ENCODE data around the gene COG4.

Gene COG4

DNA sequence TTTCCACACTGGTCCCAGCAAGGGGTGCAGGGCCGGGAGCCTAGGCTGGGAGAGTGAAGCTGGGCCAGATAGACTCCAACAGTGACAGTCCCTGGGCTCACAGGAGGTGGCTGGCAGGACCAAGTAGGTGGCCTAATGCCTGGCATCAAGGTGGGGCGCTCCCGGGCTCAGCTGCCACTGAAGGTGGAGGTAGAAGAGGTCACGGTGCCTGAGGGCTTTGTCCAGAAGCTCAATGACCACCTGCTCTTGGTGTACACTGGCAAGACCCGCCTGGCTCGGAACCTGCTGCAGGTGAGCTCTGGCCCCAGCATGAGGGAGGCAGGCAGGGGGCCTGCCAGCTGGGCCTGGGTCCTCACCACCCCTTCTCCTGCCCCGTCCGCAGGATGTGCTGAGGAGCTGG, 45.2 kb downstream of the COG4 start:
- no peak for DNase-seq

- DNase-seq: peak; percentile 53 to 56
Observed at GRCh38 chr16:70476272-70477020, 46.9 kb downstream of the COG4 start.

DNA sequence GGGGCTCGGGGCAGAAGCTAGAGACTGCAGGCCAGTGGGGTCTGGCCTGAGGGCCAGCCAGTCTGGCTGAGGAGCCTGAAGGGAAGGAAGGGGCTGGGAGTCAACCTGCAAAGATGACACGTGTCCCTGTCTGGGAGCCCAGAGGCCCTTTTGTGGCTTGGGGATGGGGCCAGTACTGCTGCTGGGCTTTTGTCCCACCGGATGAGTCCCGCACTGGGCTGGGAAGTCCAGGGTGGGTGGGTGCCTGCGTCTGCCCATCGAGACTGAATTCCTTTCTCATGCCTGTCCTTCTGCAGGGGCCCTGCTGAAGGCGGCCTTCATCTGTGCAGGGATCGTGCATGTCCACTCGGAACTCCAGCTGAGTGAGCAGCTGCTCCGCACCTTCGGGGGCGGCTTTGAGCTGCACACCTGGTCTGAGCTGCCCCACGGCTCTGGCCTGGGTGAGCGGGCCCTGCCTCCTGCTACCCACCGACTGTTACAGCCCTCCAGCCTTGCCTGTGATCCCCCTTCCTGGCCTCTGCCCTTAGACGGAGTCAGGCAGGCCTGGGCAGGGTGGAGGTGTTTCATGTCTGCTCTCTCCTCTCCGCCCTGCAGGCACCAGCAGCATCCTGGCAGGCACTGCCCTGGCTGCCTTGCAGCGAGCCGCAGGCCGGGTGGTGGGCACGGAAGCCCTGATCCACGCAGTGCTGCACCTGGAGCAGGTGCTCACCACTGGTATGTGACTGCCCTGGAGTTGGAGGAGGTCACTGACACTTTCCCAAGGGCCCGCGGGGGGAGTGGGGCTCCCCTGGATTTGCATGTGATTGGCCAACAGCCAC, 48.1 kb downstream of the COG4 start:
- no peak for DNase-seq

DNA sequence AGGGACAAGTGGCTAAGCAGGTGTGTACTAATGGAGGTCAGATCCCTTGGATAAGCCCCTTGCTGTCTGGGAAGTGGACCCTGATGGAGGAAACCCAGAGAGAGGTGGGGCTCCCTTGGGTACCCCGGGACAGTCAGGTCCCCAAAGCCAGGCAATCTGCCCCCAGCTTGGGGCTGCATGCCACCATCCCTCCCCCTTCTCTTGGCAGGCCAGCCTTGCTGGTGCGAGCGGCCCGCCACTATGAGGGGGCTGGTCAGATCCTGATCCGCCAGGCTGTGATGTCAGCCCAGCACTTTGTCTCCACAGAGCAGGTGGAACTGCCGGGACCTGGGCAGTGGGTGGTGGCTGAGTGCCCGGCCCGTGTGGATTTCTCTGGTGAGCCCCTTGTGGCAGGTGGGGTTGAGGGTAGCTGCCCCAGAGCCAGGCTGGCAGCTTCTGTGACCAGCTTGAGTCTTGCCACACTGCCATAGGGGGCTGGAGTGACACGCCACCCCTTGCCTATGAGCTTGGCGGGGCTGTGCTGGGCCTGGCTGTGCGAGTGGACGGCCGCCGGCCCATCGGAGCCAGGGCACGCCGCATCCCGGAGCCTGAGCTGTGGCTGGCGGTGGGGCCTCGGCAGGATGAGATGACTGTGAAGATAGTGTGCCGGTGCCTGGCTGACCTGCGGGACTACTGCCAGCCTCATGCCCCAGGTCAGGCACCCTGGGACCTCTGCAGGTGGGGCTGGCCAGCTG, 48.9 kb downstream of the COG4 start:
- DNase-seq: no peak

- DNase-seq: no peak
Observed at GRCh38 chr16:70473446-70474319, 49.7 kb downstream of the COG4 start.

DNA sequence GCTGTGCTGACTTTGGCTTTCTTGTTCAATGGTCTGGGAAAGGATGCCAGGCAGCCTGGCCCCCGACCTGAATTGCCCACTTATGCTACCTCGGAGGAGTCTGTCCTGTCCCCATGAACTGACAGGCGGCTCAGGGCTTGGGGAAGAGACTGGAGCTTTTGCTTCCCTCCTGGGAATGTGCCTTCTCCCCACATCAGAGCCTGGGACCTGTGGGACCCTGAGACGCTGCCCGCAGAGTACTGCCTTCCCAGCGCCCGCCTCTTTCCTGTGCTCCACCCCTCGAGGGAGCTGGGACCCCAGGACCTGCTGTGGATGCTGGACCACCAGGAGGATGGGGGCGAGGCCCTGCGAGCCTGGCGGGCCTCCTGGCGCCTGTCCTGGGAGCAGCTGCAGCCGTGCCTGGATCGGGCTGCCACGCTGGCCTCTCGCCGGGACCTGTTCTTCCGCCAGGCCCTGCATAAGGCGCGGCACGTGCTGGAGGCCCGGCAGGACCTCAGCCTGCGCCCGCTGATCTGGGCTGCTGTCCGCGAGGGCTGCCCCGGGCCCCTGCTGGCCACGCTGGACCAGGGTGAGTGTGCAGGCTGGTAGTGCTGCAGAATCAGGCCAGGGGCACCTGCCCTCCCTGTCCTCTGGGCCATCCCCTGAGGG, 50.4 kb downstream of the COG4 start:
- DNase-seq: no peak

- no peak for DNase-seq
Observed at GRCh38 chr16:70470927-70471341, 52.4 kb downstream of the COG4 start.

DNA sequence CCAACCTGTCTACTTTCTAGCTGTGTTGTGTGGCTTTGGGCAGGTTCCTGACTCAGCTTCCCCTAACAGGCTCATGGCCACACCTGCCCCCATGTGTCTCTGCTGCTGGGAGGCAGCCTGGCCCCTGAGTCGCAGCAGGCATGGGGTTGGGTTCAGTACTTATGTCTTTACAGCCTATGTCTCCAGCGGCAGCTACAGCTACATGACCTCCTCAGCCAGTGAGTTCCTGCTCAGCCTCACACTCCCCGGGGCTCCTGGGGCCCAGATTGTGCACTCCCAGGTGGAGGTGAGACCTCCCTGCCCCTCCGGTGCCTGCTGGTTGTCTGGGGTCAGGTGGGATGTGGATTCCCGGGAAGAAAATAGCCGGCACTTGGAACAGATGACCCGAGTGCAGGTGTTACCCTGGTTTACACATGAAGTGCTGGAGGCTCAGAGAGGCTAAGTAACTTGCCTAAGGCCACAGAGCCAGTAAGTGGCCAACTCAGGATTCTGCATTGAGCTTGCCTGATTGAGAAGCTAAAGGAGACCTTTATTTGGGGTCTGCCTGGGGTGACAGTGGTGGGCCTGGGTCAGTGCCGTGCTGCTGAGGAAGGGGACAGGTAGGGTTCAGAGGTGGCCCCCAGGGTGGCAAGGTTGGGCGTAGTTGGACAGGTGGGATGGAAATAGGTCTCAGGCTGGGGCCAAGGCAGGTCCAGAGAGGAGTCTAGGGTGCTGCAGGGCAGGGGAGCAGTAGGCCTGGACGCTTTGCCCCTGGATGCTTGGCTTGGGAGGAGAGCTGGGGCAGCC, 53.0 kb downstream of the COG4 start:
- DNase-seq: no peak

- DNase-seq: no peak
Observed at GRCh38 chr16:70468776-70469525, 54.4 kb downstream of the COG4 start.

DNA sequence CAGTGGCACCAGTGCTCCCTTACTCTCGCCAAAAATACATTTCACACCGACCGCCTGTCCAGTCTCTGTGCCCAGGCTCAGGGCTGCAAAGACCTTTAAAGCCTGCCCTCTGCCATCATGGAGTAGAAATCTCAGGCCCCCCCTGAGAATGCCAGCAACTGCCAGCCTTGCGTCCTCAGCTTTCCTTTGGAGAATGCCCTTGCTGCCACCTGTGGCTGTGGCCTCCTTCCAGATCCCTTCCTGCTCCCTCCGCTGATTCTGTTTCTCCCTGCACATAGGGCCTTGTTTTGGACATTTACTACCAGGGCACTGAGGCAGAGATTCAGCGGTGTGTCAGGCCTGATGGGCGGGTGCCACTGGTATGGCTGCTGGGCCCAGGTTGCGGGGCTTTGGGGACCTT, 55.7 kb downstream of the COG4 start:
- DNase-seq: no peak

DNA sequence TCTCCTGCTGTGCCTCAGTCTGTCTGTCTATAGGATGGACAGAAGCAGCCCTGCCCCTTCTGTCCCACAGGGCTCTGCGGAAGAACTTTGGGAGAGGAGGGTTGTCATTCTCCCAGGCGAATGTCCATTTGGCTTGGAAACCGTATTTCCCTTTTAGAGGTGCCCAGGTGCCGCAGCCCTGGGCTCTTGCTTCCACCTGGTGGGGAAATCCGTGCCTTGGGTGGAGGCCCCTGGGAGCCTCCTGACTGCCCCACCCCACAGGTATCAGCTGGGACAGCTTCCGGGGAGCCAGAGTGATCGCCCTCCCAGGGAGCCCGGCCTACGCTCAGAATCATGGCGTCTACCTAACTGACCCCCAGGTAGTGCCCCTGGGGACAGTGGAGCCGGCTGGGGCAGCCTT, 56.2 kb downstream of the COG4 start:
- no peak for DNase-seq

- no peak for DNase-seq
Observed at GRCh38 chr16:70466805-70467076, 56.6 kb downstream of the COG4 start.

DNA sequence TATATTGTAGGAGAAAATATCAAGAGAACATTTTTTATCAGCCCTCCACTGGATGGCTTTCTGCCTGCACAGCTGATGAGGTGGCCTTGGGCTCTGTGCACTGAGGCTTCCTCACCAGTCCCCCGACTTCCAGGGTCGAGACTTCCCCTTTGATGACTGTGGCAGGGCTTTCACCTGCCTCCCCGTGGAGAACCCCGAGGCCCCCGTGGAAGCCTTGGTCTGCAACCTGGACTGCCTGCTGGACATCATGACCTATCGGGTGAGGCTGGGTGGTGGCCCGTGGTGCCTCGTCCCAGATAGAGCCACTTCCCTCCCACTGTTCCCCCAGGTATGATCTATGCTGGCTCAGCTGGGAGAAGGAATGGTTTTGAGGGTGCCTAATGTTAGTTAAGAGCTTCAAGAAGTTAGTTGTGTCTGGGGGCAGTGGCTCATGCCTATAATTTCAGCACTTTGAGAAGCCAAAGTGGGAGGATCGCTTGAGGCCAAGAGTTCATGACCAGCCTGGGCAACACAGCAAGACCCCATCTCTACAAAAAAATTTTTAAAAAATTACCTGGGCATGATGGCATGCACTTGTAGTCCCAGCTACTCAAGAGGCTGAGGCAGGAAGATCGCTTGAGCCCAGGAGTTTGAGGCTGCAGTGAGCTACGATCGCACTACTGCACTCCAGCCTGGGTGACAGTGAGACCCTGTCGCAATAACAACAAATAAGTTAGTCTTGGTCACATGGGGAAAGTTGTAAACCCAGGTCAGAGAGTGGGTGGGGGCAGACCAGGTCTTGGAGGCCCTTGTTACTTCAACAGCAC, 57.2 kb downstream of the COG4 start:
- DNase-seq: no peak

DNA sequence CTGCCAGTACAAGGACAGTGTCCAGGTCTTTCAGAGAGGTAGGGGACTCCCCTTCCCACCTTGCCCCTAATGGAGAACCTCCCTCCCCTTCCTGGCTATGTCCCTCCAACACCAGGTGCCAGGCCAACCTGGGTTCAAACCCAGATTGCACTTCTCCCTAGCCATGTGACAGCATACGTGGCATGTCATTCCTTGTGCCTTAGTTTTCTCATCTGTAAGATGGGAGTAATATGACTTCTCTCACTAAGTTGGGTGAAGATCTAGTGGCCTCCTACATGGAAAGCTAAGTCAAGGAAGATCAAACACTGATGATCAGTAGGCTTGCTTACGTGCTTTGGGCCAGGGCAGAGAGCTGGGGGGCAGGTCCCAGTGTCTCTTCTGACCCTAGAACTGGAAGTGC, 60.1 kb downstream of the COG4 start:
- DNase-seq: no peak

- DNase-seq: no peak
Observed at GRCh38 chr16:70460737-70461261, 62.6 kb downstream of the COG4 start.

- no peak for DNase-seq
Observed at GRCh38 chr16:70457446-70458166, 65.7 kb downstream of the COG4 start.

GRCh38 chr16:70455910-70456309, 67.4 kb downstream of the COG4 start:
- DNase-seq: no peak

DNA sequence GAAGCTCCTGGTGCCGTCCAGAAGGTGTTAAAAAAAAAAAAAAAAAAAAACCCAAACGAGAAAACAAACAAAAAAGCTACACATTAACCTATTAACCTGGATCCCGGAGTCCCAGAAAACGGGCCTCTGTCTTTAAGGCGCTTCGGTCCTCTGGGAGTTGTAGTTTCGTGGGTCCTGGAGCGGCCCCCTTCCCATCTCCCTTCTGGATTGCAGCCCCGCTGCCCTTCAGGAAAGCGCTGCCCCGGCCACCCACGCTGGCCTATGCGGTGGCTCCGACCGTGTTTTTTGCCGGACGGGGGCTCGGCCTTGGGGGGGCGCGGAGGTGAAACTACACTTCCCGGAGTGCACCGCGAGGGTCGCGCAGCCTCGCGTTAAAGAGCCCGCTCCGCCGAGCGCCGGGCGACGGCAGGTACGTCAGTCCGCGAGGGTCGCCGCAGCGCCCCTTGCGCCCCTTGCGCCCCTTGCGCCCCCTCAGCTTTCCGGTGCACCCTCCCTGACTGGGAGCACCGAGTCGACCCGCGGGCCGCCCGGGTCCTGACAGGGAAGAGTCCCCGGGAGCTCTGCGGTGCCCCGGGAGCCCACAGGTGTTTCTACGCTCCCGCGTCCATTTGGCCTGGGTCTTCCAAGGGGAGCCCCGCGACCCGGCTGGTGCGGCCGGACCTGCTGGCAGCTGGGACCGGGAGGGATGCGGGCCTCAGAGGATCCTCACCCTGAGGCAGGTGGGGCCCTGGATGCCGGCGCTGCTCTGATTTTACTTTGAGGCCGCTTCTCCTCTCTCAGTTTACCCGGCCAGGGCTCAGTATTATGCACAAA, 68.9 kb downstream of the COG4 start, which contains the start of gene FCSK:
TSS of gene FCSK (plus strand) at position 374 of the 813 bp plus-strand sequence. CDS start 8,596 bp downstream, outside the sequence.
- peak; percentile 71 to 73 for DNase-seq

Measured in stimulated activated CD4-positive, alpha-beta T cell treated with anti-CD3 and anti-CD28 coated beads, Interleukin-2, amount 100 ng/mL, for 24 hours (primary cell).